Mononuclear cell (primary cell): ENCODE results near the gene ARMC12. TPM values are rescaled to one million over a fixed set of nuclear protein-coding genes. Genes with fewer than 3 reads are reported as not detected.

Source experiments
- H3K27me3 ChIP-seq: 2 replicates; pipeline ENCODE4 v1.6.0; 2011; ENCODE audit warnings: low read length, control low read depth; ENCODE audit not compliant: insufficient read depth
- H3K4me1 ChIP-seq: 2 replicates; pipeline ENCODE4 v1.5.1; 2011; ENCODE audit warnings: mild to moderate bottlenecking, low read length, control low read depth; ENCODE audit not compliant: insufficient read depth
- H3K4me3 ChIP-seq: 2 replicates; pipeline ENCODE4 v1.5.1; 2011; ENCODE audit warnings: mild to moderate bottlenecking, low read length, moderate library complexity
- H3K9me3 ChIP-seq: 2 replicates; pipeline ENCODE4 v1.5.1; 2011; ENCODE audit warnings: low read depth, mild to moderate bottlenecking, control low read depth, low read length
- total RNA-seq: library from RNA; depleted of rRNA; stranded (reverse); fragments of >200 nt; gene quantifications from one replicate; pipeline ENCODE4 v1.2.3, GENCODE V29; 2012

Gene ARMC12
- total RNA-seq, 1 donor: 0.10 TPM

- no peaks in the 10 kb centered on the region for H3K27me3 ChIP-seq
- no peaks in the 10 kb centered on the region for H3K9me3 ChIP-seq
- no peak overlapping the region for H3K4me3 ChIP-seq
- peaks cover 35% of the 10 kb centered on the region for H3K4me1 ChIP-seq
These were observed 780 bp downstream of the ARMC12 start for GRCh38 chr6:35737413-35738211.

- peaks cover 23% of the 10 kb centered on the region for H3K4me1 ChIP-seq
- H3K9me3 ChIP-seq: no peaks in the 10 kb centered on the region
- H3K4me3 ChIP-seq: no peak overlapping the region
- no peaks in the 10 kb centered on the region for H3K27me3 ChIP-seq
These were observed 3.1 kb downstream of the ARMC12 start for GRCh38 chr6:35739645-35740524.

- H3K4me1 ChIP-seq: no peaks in the 10 kb centered on the region
- H3K4me3 ChIP-seq: no peak overlapping the region
- H3K9me3 ChIP-seq: no peaks in the 10 kb centered on the region
- no peaks in the 10 kb centered on the region for H3K27me3 ChIP-seq
These were observed 6.0 kb downstream of the ARMC12 start for GRCh38 chr6:35742842-35743241.

- no peaks in the 10 kb centered on the region for H3K9me3 ChIP-seq
- no peaks in the 10 kb centered on the region for H3K4me1 ChIP-seq
- H3K4me3 ChIP-seq: no peak overlapping the region
- H3K27me3 ChIP-seq: no peaks in the 10 kb centered on the region
These were observed 8.7 kb downstream of the ARMC12 start for GRCh38 chr6:35745509-35745908.

GRCh38 chr6:35746516-35746915, 9.7 kb downstream of the ARMC12 start:
- no peaks in the 10 kb centered on the region for H3K27me3 ChIP-seq
- no peaks in the 10 kb centered on the region for H3K9me3 ChIP-seq
- no peaks in the 10 kb centered on the region for H3K4me1 ChIP-seq
- H3K4me3 ChIP-seq: no peak overlapping the region

- H3K4me3 ChIP-seq: no peak overlapping the region
- no peaks in the 10 kb centered on the region for H3K9me3 ChIP-seq
- no peaks in the 10 kb centered on the region for H3K27me3 ChIP-seq
- H3K4me1 ChIP-seq: no peaks in the 10 kb centered on the region
These were observed 11.0 kb downstream of the ARMC12 start for GRCh38 chr6:35747877-35748276.

GRCh38 chr6:35750557-35750956, 13.7 kb downstream of the ARMC12 start:
- Histone ChIP-seq H3K4me3 (no peak overlapping the region), H3K9me3 (no peaks in the 10 kb centered on the region), H3K4me1 (no peaks in the 10 kb centered on the region), H3K27me3 (no peaks in the 10 kb centered on the region)

GRCh38 chr6:35751594-35751993, 14.8 kb downstream of the ARMC12 start:
- Histone ChIP-seq H3K4me3 (no peak overlapping the region), H3K27me3 (no peaks in the 10 kb centered on the region), H3K9me3 (no peaks in the 10 kb centered on the region), H3K4me1 (no peaks in the 10 kb centered on the region)

- H3K4me3 ChIP-seq: no peak overlapping the region
- H3K4me1 ChIP-seq: no peaks in the 10 kb centered on the region
- H3K27me3 ChIP-seq: no peaks in the 10 kb centered on the region
- H3K9me3 ChIP-seq: no peaks in the 10 kb centered on the region
These were observed 15.5 kb downstream of the ARMC12 start for GRCh38 chr6:35752330-35752729.

GRCh38 chr6:35754452-35755277, 17.8 kb downstream of the ARMC12 start:
- Histone ChIP-seq H3K9me3 (no peaks in the 10 kb centered on the region), H3K4me1 (no peaks in the 10 kb centered on the region), H3K27me3 (no peaks in the 10 kb centered on the region), H3K4me3 (no peak overlapping the region)

GRCh38 chr6:35755278-35755924, 18.6 kb downstream of the ARMC12 start:
- H3K4me3 ChIP-seq: no peak overlapping the region
- peaks cover 4% of the 10 kb centered on the region for H3K27me3 ChIP-seq
- no peaks in the 10 kb centered on the region for H3K4me1 ChIP-seq
- no peaks in the 10 kb centered on the region for H3K9me3 ChIP-seq

- no peak overlapping the region for H3K4me3 ChIP-seq
- H3K4me1 ChIP-seq: no peaks in the 10 kb centered on the region
- H3K9me3 ChIP-seq: no peaks in the 10 kb centered on the region
- H3K27me3 ChIP-seq: peaks cover 7% of the 10 kb centered on the region
These were observed 20.8 kb downstream of the ARMC12 start for GRCh38 chr6:35757456-35758123.

- no peak overlapping the region for H3K4me3 ChIP-seq
- peaks cover 26% of the 10 kb centered on the region for H3K27me3 ChIP-seq
- H3K4me1 ChIP-seq: no peaks in the 10 kb centered on the region
- no peaks in the 10 kb centered on the region for H3K9me3 ChIP-seq
These were observed 22.6 kb downstream of the ARMC12 start for GRCh38 chr6:35759426-35759825.

GRCh38 chr6:35765739-35766138, 28.9 kb downstream of the ARMC12 start:
- peaks cover 2% of the 10 kb centered on the region for H3K4me1 ChIP-seq

More at GRCh38 chr6:35765739-35766138, 28.9 kb downstream of the ARMC12 start:
- H3K27me3 ChIP-seq: peaks cover 24% of the 10 kb centered on the region
- H3K9me3 ChIP-seq: no peaks in the 10 kb centered on the region
- H3K4me3 ChIP-seq: no peak overlapping the region
